ENCODE measurements around the gene TRAM2.

GRCh38 chr6:52579006-52579660 lies 2.3 kb upstream of the TRAM2 start:
- TF ChIP-seq NBN (conservative IDR thresholded peaks at IDR 0.05) (no peak), RNF2 (conservative IDR thresholded peaks at IDR 0.05; ENCODE audit: low read depth) (no peak), ZNF362 (CRISPR knock-in tag; IDR thresholded peaks at IDR 0.05; ENCODE audit: borderline replicate concordance) (no peak)

All from HepG2 (cell line).